Activated naive CD8-positive, alpha-beta T cell treated with anti-CD3 and anti-CD28 coated beads, Interleukin-2, amount 50 U/mL, for 24 hours (primary cell): ENCODE results near the gene GIPC2.
"Not testable (repeated sequence)": the region's sequence is repeated elsewhere in the genome, so short reads cannot be mapped to it uniquely, and the experiment has no call there.

Experiments used
- ATAC-seq: fragments of 150-1000 bp; cut with Tn5 transposase; one replicate; pipeline ENCODE4 v1.10.0; 2021
- DNase-seq: peaks from one replicate; pipeline ENCODE4 v3.0.0; 2021
- H3K27ac Mint-ChIP-seq: one replicate; pipeline ENCODE4 v1.8.0; 2021; ENCODE audit warnings: mild to moderate bottlenecking, mixed read lengths
- H3K27me3 Mint-ChIP-seq: one replicate; pipeline ENCODE4 v1.8.0; 2021; ENCODE audit warnings: mixed read lengths
- H3K36me3 Mint-ChIP-seq: one replicate; pipeline ENCODE4 v1.8.0; 2021; ENCODE audit warnings: low read depth, mixed read lengths
- H3K4me1 Mint-ChIP-seq: one replicate; pipeline ENCODE4 v1.8.0; 2021; ENCODE audit warnings: mixed read lengths
- H3K4me3 Mint-ChIP-seq: one replicate; pipeline ENCODE4 v1.8.0; 2021; ENCODE audit warnings: mild to moderate bottlenecking, moderate library complexity, mixed read lengths
- H3K9me3 Mint-ChIP-seq: one replicate; pipeline ENCODE4 v1.8.0; 2021; ENCODE audit warnings: mixed read lengths

GIPC2 gene, protein sequence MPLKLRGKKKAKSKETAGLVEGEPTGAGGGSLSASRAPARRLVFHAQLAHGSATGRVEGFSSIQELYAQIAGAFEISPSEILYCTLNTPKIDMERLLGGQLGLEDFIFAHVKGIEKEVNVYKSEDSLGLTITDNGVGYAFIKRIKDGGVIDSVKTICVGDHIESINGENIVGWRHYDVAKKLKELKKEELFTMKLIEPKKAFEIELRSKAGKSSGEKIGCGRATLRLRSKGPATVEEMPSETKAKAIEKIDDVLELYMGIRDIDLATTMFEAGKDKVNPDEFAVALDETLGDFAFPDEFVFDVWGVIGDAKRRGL

DNA sequence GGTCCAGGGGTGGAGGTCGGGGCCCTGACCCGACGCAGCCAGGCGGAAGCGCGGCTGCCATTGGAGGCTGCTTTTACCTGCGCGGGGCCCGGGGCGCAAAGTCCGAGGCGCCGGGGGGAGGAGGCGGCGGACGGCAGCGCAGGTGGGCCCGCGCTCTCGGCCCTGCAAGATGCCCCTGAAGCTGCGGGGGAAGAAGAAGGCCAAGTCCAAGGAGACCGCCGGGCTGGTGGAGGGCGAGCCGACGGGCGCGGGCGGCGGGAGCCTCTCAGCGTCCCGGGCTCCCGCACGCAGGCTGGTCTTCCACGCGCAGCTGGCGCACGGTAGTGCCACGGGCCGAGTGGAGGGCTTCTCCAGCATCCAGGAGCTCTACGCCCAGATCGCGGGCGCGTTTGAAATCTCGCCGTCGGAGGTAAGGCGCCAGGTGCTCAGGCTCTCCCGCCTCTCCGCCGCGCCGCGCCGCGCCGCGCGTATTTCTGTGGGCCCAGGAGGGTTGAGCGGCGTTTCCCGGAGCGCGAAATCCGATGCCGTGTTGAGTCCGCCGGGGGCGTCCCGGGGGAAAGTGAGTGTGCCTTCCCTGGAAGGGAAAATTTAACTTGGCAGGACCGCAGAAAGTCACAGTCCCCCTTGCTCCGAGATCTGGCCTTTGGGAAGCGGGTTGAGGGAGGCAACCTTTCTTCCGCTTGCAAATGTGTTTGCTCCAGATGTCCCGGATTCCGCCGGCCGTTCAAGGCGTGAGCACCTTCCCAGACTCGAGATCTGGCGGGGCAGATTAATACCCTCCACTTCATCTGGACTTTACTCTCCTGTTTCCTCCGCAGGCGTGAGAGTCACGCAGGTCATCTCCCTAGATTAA is at the start of gene GIPC2:
TSS of gene GIPC2 (plus strand) at position 41 of the 853 bp plus-strand sequence. CDS start at position 170, 129 bp downstream.
- peaks cover 39% of the 10 kb centered on the region for H3K27me3 Mint-ChIP-seq
- peaks cover 46% of the 10 kb centered on the region for H3K4me1 Mint-ChIP-seq
- peak within 1 kb of the TSS; percentile 73 for H3K4me3 Mint-ChIP-seq
- DNase-seq (peak; percentile 57), ATAC-seq (peak; percentile 53)
- H3K36me3 Mint-ChIP-seq: no peaks in the 10 kb centered on the region
- peak within 1 kb of the TSS; percentile 63 for H3K27ac Mint-ChIP-seq
- no peaks in the 10 kb centered on the region for H3K9me3 Mint-ChIP-seq

DNA sequence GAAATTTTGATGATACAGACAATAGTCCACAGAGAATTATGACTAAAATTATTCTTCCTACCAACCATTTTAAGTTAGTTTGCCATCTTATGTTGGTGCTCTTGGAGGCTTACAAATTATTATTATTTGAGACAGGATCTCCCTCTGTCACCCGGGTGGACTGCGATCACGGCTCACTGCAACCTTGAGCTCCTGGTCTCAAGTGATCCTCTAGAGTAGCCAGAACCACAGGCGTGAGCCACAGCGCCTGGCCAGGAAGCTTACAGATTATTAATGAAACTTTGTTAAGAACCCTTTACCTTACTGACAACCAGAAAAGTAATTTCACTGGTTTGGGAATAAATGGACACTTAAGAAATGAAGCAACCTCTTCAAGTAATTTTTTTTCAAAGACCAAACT is 49.0 kb upstream of the GIPC2 start:
- no peak for ATAC-seq
- H3K4me3 Mint-ChIP-seq: no peak overlapping the region
- H3K4me1 Mint-ChIP-seq: peaks cover 11% of the 10 kb centered on the region
- no peak for DNase-seq
- no peaks in the 10 kb centered on the region for H3K27me3 Mint-ChIP-seq
- no peaks in the 10 kb centered on the region for H3K9me3 Mint-ChIP-seq
- no peak overlapping the region for H3K27ac Mint-ChIP-seq
- peaks cover 14% of the 10 kb centered on the region for H3K36me3 Mint-ChIP-seq

DNA sequence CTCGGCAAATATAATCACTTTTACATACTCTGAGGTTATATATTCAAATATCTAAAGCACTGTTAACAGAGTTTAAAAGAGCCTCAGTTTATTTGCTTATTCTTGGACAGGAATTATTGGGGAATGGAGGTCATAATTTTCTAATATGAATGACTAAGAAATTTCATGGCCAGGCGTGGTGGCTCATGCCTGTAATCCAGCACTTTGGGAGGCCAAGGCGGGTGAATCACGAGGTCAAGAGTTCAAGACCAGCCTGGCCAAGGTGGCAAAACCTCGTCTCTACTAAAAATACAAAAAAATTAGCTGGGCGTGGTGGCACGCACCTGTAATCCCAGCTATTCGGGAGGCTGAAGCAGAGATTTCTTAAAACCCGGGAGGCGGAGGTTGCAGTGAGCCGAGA is 45.2 kb upstream of the GIPC2 start:
- peaks cover 38% of the 10 kb centered on the region for H3K4me1 Mint-ChIP-seq
- H3K9me3 Mint-ChIP-seq, H3K27ac Mint-ChIP-seq, H3K27me3 Mint-ChIP-seq, ATAC-seq, H3K4me3 Mint-ChIP-seq, DNase-seq: not testable (repeated sequence)
- H3K36me3 Mint-ChIP-seq: peaks cover 16% of the 10 kb centered on the region

DNA sequence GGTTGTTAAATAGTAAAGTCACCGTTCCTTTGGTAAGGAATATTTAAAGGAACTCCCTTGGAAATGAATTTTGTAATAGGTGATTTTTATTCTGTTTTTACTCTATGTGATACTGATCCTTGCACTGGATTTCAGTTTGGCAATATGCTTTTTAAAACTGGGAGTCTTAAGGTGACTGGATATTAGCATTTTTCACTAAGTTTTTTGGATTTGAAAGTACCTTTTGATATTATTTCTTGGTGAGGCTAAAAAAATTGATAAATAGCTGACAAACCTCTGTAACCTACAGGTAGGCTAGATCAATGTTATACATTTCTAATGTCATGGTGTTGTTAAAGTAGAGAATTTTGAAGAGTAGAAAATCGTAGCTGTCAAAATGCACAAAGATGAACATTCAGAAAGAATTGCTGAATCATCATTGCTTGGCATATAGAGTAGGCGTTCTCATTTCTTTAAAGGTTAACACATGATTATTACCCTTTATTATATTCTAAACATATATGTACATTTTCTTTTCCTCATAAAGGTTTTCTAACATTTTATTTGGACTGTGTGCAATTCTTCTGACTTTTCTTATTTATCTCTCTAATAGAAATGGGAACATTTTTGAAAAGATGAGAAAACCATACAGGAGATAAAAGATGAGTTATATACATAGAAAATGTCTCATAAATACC is 42.6 kb upstream of the GIPC2 start:
- DNase-seq: no peak
- Mint-ChIP-seq H3K36me3 (peaks cover 5% of the 10 kb centered on the region), H3K27me3 (peaks cover 3% of the 10 kb centered on the region), H3K4me1 (peaks cover 60% of the 10 kb centered on the region), H3K9me3 (no peaks in the 10 kb centered on the region), H3K27ac (peak overlapping the region; percentile 60), H3K4me3 (peak overlapping the region; percentile 40)
- no peak for ATAC-seq

DNA sequence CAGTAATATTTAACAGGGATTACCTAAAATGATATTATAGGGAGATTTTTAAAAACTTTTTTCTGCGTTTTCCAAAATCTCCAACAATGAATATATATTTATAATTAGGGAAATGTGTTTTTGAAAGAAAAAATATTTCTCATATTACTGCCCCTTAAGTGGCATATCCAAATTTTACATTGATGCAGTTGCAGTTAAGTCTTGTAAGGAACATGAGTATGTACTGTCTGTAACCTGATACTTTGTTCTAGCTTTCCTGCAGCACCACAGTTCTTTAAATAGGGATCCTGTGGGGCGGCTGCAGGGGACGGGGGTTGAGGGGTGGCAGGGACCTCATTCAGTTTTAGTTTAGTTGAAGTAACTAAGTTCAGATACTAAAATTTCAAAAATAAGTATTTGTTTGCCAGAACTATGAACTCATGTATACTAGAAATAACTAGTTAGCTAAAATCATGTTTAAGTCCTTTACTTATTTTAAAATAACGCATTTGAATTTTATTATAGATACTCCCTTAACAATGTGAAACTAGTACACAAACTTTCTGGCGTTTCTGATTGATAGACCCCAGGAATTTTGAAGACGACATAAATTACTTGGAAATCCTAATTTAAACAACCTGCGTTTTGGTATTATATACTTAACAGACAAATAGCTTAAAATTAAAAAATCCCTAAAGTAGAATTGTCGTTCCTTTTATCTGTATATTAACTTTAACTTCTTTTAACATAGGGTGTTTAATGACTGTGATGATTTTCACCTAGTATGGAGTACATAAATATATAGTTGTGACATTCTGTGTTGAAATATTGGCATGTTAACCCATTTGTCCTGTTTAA is 41.7 kb upstream of the GIPC2 start:
- H3K27ac Mint-ChIP-seq: peak overlapping the region; percentile 100
- DNase-seq (peak; percentile 27), ATAC-seq (peak; percentile 66)
- peaks cover 5% of the 10 kb centered on the region for H3K36me3 Mint-ChIP-seq
- H3K4me3 Mint-ChIP-seq: peak overlapping the region; percentile 89
- no peaks in the 10 kb centered on the region for H3K9me3 Mint-ChIP-seq
- peaks cover 3% of the 10 kb centered on the region for H3K27me3 Mint-ChIP-seq
- H3K4me1 Mint-ChIP-seq: peaks cover 63% of the 10 kb centered on the region

DNA sequence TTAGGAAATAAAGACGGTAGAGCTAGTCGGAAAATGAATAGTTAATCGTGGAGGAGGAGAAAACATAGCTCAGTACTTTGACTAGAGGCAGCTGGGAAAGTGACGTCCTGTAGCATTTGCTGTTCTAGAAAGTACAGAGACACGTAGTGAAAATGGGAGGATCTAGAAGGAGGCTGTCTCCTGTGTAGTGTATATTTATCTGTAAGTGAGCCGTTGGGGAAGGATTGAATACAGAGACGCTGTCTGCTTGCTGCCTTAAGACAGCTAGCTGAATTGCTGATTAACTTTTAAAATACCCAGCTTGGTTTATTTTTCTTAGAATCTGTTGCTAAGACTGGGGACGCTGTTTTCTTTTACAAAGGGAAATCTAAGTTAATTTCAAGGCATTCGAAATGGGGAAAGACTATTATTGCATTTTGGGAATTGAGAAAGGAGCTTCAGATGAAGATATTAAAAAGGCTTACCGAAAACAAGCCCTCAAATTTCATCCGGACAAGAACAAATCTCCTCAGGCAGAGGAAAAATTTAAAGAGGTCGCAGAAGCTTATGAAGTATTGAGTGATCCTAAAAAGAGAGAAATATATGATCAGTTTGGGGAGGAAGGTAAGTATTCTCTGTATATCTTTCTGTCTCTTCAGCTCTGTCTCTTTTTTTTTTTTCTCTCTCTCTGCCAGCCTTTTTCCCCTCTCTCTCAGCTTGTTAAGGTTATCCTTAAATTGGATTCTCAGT is 40.9 kb upstream of the GIPC2 start, which contains the start of gene DNAJB4:
TSS of gene DNAJB4 (plus strand) at position 221 of the 729 bp plus-strand sequence. CDS start at position 393, 172 bp downstream.
- H3K27me3 Mint-ChIP-seq: peaks cover 3% of the 10 kb centered on the region
- H3K9me3 Mint-ChIP-seq: no peaks in the 10 kb centered on the region
- peaks cover 63% of the 10 kb centered on the region for H3K4me1 Mint-ChIP-seq
- peak; percentile 100 for ATAC-seq
- peaks cover 5% of the 10 kb centered on the region for H3K36me3 Mint-ChIP-seq
- peak within 1 kb of the TSS; percentile 89 for H3K4me3 Mint-ChIP-seq
- peak; percentile 46 for DNase-seq
- peak within 1 kb of the TSS; percentile 100 for H3K27ac Mint-ChIP-seq

DNA sequence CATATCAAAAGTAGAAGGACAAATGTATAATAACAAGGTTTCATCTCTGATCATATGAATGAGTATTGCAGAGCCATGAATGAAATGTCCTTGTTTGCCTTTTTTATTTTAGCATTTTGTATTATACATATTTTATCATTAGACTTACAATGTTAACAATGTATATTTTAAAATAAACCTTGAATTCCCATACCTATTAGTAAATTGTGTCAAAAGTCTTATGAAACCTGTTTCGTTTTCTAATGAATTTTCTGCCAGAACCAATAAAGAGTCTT is 40.4 kb upstream of the GIPC2 start:
- H3K4me1 Mint-ChIP-seq: peaks cover 61% of the 10 kb centered on the region

DNA sequence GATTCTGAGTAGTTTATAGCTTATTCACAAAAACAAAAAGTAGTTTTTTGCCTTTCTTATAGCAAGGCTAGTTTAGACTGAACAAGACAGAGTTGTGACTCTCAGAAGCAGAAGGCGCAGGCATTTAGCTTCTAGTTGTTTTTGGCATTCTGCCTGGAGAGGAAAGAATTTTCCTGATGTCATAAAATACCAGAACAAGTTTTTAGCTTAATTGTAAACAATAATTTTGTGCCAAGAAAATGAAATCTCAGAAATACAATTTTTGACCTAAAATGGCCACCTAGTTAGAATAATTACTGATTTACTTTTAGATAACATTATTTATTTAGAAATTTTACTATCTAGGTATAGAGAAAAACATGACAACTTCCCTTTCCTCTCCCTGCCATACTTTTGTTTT is 40.0 kb upstream of the GIPC2 start:
- H3K27ac Mint-ChIP-seq: peak overlapping the region; percentile 100

More for the DNA sequence above, 40.4 kb upstream of the GIPC2 start:
- Mint-ChIP-seq H3K36me3 (peaks cover 5% of the 10 kb centered on the region), H3K9me3 (no peaks in the 10 kb centered on the region), H3K27ac (peak overlapping the region; percentile 100), H3K27me3 (peaks cover 3% of the 10 kb centered on the region), H3K4me3 (peak overlapping the region; percentile 89)
- no peak for DNase-seq
- ATAC-seq: no peak

DNA sequence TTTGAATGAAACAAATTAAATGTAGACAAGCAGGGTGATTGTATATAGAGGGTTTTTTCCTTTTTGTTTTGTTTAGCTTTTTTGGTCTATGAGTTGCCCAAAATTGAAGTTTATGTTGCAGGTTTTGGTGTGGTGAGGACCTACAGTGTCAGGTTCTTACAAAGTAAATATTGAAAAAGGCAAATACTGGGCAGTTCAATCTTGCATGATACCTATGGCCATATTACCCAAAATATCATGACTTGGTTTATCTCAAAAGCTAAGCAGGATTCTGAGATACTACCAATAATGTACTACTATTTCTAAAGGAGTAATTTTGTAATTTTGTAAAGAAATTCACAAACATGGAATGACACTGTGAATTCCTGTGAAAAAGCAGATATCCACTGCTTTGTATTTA is 39.2 kb upstream of the GIPC2 start:
- Mint-ChIP-seq H3K4me1 (peaks cover 63% of the 10 kb centered on the region), H3K27me3 (peaks cover 3% of the 10 kb centered on the region), H3K9me3 (no peaks in the 10 kb centered on the region), H3K4me3 (peak overlapping the region; percentile 89), H3K27ac (no peak overlapping the region), H3K36me3 (peaks cover 5% of the 10 kb centered on the region)
- DNase-seq (no peak), ATAC-seq (no peak)

More for the DNA sequence above, 40.0 kb upstream of the GIPC2 start:
- peaks cover 5% of the 10 kb centered on the region for H3K36me3 Mint-ChIP-seq
- H3K4me1 Mint-ChIP-seq: peaks cover 61% of the 10 kb centered on the region
- peaks cover 3% of the 10 kb centered on the region for H3K27me3 Mint-ChIP-seq
- ATAC-seq (no peak), DNase-seq (no peak)
- no peaks in the 10 kb centered on the region for H3K9me3 Mint-ChIP-seq
- H3K4me3 Mint-ChIP-seq: peak overlapping the region; percentile 89

DNA sequence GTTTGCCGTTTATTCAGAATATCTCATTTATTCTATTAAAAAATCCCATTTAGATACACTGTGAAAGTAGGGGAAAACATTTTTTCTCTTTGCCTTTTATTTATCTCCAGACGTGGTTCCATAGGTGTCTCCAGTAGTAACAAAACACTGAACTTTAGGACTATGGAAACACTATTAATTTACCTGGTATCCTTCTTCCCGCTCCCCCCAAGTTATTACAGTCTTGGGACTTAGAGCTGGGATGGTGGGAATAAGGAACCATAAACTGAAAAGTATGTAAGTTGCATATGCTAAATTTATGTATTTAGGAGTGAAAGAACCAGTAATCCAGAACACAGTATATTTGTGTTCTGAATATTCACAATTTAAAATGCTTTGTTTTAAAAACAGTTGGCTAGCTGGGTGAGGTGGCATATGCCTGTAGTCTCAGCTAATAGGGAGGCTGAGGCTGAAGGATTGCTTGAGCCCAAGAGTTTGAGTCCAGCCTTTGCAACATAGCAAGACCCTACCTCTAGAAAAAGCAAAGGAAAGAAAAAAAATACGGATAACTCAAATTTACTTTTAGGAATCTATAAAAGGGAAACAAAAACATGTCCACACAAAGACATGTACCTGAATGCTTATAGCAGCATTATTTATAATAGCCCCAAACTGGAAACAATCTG is 38.0 kb upstream of the GIPC2 start:
- peaks cover 57% of the 10 kb centered on the region for H3K4me1 Mint-ChIP-seq
- no peak overlapping the region for H3K4me3 Mint-ChIP-seq
- no peak overlapping the region for H3K27ac Mint-ChIP-seq
- H3K9me3 Mint-ChIP-seq: no peaks in the 10 kb centered on the region
- ATAC-seq (no peak), DNase-seq (no peak)
- peaks cover 5% of the 10 kb centered on the region for H3K36me3 Mint-ChIP-seq
- peaks cover 3% of the 10 kb centered on the region for H3K27me3 Mint-ChIP-seq

DNA sequence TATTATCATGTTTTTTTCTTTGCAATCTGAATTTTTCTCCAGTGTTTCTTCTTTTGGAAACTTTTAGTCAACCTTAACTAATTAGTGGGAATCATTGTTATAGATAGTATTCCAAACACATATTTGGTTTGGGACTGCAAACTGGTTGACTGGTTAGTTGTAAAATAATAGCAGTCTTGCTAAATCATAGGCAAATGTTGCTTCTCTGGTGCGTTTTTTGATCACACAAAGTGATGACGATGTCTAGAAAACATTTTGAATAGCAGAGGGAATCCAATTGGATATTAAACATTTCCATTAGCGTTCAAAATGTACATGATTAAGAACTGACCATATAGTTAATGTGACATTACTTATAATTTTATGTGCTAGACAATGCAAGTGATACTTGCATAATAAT is 36.5 kb upstream of the GIPC2 start:
- ATAC-seq (no peak), DNase-seq (no peak)
- H3K4me3 Mint-ChIP-seq: no peak overlapping the region
- H3K27me3 Mint-ChIP-seq: peaks cover 3% of the 10 kb centered on the region
- H3K36me3 Mint-ChIP-seq: peaks cover 14% of the 10 kb centered on the region
- H3K4me1 Mint-ChIP-seq: peaks cover 44% of the 10 kb centered on the region
- H3K27ac Mint-ChIP-seq: no peak overlapping the region
- no peaks in the 10 kb centered on the region for H3K9me3 Mint-ChIP-seq

DNA sequence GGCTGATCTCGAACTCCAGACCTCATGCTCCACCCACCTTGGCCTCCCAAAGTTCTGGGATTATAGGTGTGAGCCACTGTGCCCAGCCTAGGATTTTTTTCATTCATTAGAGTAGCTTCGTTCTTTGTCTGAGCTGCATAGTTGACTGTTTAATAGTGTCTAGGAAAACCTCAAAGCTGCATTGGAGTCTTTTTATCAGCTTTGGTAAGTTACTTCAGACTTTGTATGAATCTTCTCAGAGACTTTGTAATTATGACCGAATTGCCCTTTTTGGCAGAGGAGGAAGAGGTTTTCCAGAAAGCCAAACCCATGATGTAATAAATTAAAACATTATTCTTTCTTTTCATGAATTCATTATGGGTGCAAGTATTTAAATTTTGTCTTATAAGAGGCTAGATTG is 35.9 kb upstream of the GIPC2 start:
- Mint-ChIP-seq H3K4me1 (peaks cover 38% of the 10 kb centered on the region), H3K27me3 (no peaks in the 10 kb centered on the region), H3K4me3 (no peak overlapping the region), H3K36me3 (peaks cover 11% of the 10 kb centered on the region), H3K27ac (no peak overlapping the region), H3K9me3 (no peaks in the 10 kb centered on the region)
- ATAC-seq (no peak), DNase-seq (no peak)

DNA sequence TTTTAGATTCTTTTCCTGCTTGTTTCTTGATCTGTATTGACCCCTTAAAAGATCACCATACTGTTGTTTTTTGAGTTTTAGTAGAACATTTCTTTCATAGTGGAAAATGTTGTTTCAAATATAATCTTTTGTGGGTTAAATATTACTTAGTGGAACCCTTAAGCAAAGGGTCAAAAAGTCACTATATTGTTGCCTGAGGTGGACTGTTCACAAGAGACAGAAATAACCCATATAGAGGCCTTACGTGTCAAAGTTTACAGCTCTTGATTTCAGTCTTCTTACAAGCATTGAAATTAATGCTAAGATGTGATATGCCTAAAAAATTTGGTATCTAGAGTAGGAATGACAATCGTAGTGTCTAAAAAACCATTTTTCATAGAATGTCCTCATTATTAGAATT is 34.7 kb upstream of the GIPC2 start:
- no peaks in the 10 kb centered on the region for H3K9me3 Mint-ChIP-seq
- no peaks in the 10 kb centered on the region for H3K27me3 Mint-ChIP-seq
- DNase-seq (no peak), ATAC-seq (no peak)
- no peak overlapping the region for H3K27ac Mint-ChIP-seq
- peaks cover 31% of the 10 kb centered on the region for H3K4me1 Mint-ChIP-seq
- peaks cover 17% of the 10 kb centered on the region for H3K36me3 Mint-ChIP-seq
- H3K4me3 Mint-ChIP-seq: no peak overlapping the region
